Measurements from ENCODE around the gene SPA17.
A peak's percentile ranks its signal among the peaks of the same experiment; 100 is the strongest.

The SPA17 gene

DNA sequence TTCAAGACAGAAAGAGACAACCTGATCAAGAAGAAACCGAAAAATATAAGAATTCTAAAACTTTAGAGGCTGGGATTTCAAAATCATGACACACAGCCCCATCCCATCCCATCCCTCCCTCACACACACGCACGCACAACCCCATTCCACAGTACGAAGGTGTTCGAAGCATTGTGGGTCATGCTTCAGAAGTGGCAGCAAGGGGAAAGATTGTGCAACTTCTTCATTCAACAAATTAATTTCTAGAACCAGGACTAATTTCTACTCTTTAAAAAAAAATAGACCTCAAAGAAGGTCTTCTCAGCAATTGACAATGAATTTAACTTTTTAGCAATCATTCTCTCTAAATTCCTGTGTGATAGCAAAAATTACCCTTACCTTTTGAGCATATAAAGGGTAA, 867 bp downstream of the SPA17 start:
- no peaks in the 10 kb centered on the region for H4K20me1 ChIP-seq (ENCODE audit: insufficient read depth, low read length, poor library complexity, severe bottlenecking)

DNA sequence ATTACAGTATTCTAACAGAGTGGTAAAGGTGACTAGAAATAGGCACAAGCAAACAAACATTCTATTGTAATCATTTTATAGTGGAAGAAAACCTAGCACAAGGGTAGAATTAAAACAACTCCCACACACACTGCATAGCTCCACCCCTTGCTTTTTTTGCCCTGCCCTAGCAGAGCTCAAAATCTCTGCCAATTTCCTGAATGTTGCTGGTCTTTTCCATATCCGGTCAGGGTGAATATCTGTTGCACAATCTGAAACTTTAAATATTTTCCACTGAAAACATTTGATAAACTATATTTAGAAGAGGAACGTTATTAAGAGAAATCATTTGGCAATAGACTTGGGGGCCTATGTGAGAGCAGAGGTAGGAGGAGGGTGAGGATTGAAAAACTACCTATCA, 2.7 kb downstream of the SPA17 start:
- no peak overlapping the region for H3K9ac ChIP-seq (ENCODE audit: low read depth, low read length, poor library complexity, severe bottlenecking)
- no peaks in the 10 kb centered on the region for H3K36me3 ChIP-seq (ENCODE audit: insufficient read depth, low read length)
- H2AFZ ChIP-seq (ENCODE audit: low read length): no peak overlapping the region
- H3K27me3 ChIP-seq (ENCODE audit: insufficient read depth, low read length, poor library complexity, severe bottlenecking): no peaks in the 10 kb centered on the region
- peaks cover 13% of the 10 kb centered on the region for H3K4me1 ChIP-seq (ENCODE audit: insufficient read depth, low read length, poor library complexity, severe bottlenecking)
- no peaks in the 10 kb centered on the region for H3K9me3 ChIP-seq (ENCODE audit: insufficient read depth, low read depth, low read length)
- no peaks in the 10 kb centered on the region for H3F3A ChIP-seq (ENCODE audit: low read depth)
- H4K20me1 ChIP-seq (ENCODE audit: insufficient read depth, low read length, poor library complexity, severe bottlenecking): no peaks in the 10 kb centered on the region
- H3K79me2 ChIP-seq (ENCODE audit: insufficient read depth, low read length): no peaks in the 10 kb centered on the region
- H3K9me2 ChIP-seq (replicated peaks; ENCODE audit: low read depth, low read length): no peaks in the 10 kb centered on the region
- no peak overlapping the region for H3K4me3 ChIP-seq (ENCODE audit: low read length, poor library complexity, severe bottlenecking)
- TF ChIP-seq EZH2phosphoT487 (IDR thresholded peaks at IDR 0.05; ENCODE audit: borderline replicate concordance): no peak
- TF ChIP-seq, protein P1, sequence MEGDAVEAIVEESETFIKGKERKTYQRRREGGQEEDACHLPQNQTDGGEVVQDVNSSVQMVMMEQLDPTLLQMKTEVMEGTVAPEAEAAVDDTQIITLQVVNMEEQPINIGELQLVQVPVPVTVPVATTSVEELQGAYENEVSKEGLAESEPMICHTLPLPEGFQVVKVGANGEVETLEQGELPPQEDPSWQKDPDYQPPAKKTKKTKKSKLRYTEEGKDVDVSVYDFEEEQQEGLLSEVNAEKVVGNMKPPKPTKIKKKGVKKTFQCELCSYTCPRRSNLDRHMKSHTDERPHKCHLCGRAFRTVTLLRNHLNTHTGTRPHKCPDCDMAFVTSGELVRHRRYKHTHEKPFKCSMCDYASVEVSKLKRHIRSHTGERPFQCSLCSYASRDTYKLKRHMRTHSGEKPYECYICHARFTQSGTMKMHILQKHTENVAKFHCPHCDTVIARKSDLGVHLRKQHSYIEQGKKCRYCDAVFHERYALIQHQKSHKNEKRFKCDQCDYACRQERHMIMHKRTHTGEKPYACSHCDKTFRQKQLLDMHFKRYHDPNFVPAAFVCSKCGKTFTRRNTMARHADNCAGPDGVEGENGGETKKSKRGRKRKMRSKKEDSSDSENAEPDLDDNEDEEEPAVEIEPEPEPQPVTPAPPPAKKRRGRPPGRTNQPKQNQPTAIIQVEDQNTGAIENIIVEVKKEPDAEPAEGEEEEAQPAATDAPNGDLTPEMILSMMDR (conservative IDR thresholded peaks at IDR 0.05; ENCODE audit: low read length): no peak
- no peak overlapping the region for H3K4me2 ChIP-seq (ENCODE audit: low read depth, low read length, poor library complexity, severe bottlenecking)

More for the DNA sequence above, 867 bp downstream of the SPA17 start:
- no peaks in the 10 kb centered on the region for H3K36me3 ChIP-seq (ENCODE audit: insufficient read depth, low read length)
- no peaks in the 10 kb centered on the region for H3F3A ChIP-seq (ENCODE audit: low read depth)
- no peak overlapping the region for H3K9ac ChIP-seq (ENCODE audit: low read depth, low read length, poor library complexity, severe bottlenecking)
- H3K4me1 ChIP-seq (ENCODE audit: insufficient read depth, low read length, poor library complexity, severe bottlenecking): peaks cover 29% of the 10 kb centered on the region
- no peak for TF ChIP-seq EZH2phosphoT487 (IDR thresholded peaks at IDR 0.05; ENCODE audit: borderline replicate concordance)
- TF ChIP-seq, protein P1 (conservative IDR thresholded peaks at IDR 0.05; ENCODE audit: low read length): no peak
- H3K79me2 ChIP-seq (ENCODE audit: insufficient read depth, low read length): no peaks in the 10 kb centered on the region
- H2AFZ ChIP-seq (ENCODE audit: low read length): no peak overlapping the region
- H3K9me3 ChIP-seq (ENCODE audit: insufficient read depth, low read depth, low read length): no peaks in the 10 kb centered on the region
- peak overlapping the region; percentile 79 for H3K4me3 ChIP-seq (ENCODE audit: low read length, poor library complexity, severe bottlenecking)
- no peaks in the 10 kb centered on the region for H3K27me3 ChIP-seq (ENCODE audit: insufficient read depth, low read length, poor library complexity, severe bottlenecking)
- H3K9me2 ChIP-seq (replicated peaks; ENCODE audit: low read depth, low read length): no peaks in the 10 kb centered on the region
- H3K4me2 ChIP-seq (ENCODE audit: low read depth, low read length, poor library complexity, severe bottlenecking): peak overlapping the region; percentile 65

DNA sequence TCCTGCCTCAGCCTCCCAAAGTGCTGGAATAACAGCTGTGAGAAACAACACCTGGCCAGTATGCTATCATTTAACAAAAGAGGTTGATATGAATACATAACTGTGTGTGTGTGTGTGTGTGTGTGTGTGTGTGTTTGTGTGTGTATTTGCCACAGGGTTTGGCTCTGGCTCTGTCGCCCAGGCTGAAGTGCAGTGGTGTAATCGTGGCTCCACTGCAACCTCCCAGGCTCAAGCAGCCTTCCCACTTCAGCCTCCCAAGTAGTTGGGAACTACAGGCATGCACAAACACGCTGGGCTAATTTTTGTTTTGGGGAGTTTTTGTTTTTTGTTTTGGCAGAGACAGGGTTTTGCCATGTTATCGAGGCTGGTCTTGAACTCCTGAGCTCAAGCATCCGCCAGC, 4.7 kb downstream of the SPA17 start:
- TF ChIP-seq, protein P1 (conservative IDR thresholded peaks at IDR 0.05; ENCODE audit: low read length): no peak
- TF ChIP-seq EZH2phosphoT487 (IDR thresholded peaks at IDR 0.05; ENCODE audit: borderline replicate concordance): no peak
- Histone ChIP-seq H3K9me3 (ENCODE audit: insufficient read depth, low read depth, low read length) (peaks cover 10% of the 10 kb centered on the region; the same call in 1 of the 2 replicates), H4K20me1 (ENCODE audit: insufficient read depth, low read length, poor library complexity, severe bottlenecking) (no peaks in the 10 kb centered on the region), H3K79me2 (ENCODE audit: insufficient read depth, low read length) (no peaks in the 10 kb centered on the region), H3K4me1 (ENCODE audit: insufficient read depth, low read length, poor library complexity, severe bottlenecking) (no peaks in the 10 kb centered on the region), H3K9ac (ENCODE audit: low read depth, low read length, poor library complexity, severe bottlenecking) (no peak overlapping the region), H3F3A (ENCODE audit: low read depth) (no peaks in the 10 kb centered on the region), H3K36me3 (ENCODE audit: insufficient read depth, low read length) (no peaks in the 10 kb centered on the region), H3K4me3 (ENCODE audit: low read length, poor library complexity, severe bottlenecking) (no peak overlapping the region), H2AFZ (ENCODE audit: low read length) (no peak overlapping the region), H3K27me3 (ENCODE audit: insufficient read depth, low read length, poor library complexity, severe bottlenecking) (no peaks in the 10 kb centered on the region), H3K9me2 (replicated peaks; ENCODE audit: low read depth, low read length) (no peaks in the 10 kb centered on the region), H3K4me2 (ENCODE audit: low read depth, low read length, poor library complexity, severe bottlenecking) (no peak overlapping the region)

Measured in Loucy (cell line).